Central memory CD8-positive, alpha-beta T cell (primary cell): ENCODE data around the gene DHX58.
A peak's percentile ranks its signal among the peaks of the same experiment; 100 is the strongest.

Experiments used
- ATAC-seq: fragments of 150-1000 bp; cut with Tn5 transposase; replicated peaks from 2 replicates; pipeline ENCODE4 v1.10.0; 2022; ENCODE audit warnings: mild to moderate bottlenecking, moderate FRiP score, moderate number of reproducible peaks; ENCODE audit not compliant: poor library complexity, severe bottlenecking; ENCODE audit errors: extremely low read depth
- DNase-seq, 2 donors: peaks; one replicate each; pipeline ENCODE4 v3.0.0; 2021; ENCODE audit warnings: low spot score in 2 of 2
- H3K27ac Mint-ChIP-seq: one replicate; pipeline ENCODE4 v1.8.0; 2022; ENCODE audit warnings: low read depth, mild to moderate bottlenecking, moderate library complexity, mixed read lengths
- H3K27me3 Mint-ChIP-seq: one replicate; pipeline ENCODE4 v1.8.0; 2022; ENCODE audit warnings: mixed read lengths
- H3K36me3 Mint-ChIP-seq: one replicate; pipeline ENCODE4 v1.8.0; 2022; ENCODE audit warnings: mild to moderate bottlenecking, moderate library complexity, mixed read lengths; ENCODE audit not compliant: insufficient read depth
- H3K4me1 Mint-ChIP-seq: one replicate; pipeline ENCODE4 v1.8.0; 2022; ENCODE audit warnings: mixed read lengths
- H3K4me3 Mint-ChIP-seq: one replicate; pipeline ENCODE4 v1.8.0; 2022; ENCODE audit warnings: mild to moderate bottlenecking, moderate library complexity, mixed read lengths
- H3K9me3 Mint-ChIP-seq: one replicate; pipeline ENCODE4 v1.8.0; 2022; ENCODE audit warnings: mixed read lengths

The DHX58 gene

DNA sequence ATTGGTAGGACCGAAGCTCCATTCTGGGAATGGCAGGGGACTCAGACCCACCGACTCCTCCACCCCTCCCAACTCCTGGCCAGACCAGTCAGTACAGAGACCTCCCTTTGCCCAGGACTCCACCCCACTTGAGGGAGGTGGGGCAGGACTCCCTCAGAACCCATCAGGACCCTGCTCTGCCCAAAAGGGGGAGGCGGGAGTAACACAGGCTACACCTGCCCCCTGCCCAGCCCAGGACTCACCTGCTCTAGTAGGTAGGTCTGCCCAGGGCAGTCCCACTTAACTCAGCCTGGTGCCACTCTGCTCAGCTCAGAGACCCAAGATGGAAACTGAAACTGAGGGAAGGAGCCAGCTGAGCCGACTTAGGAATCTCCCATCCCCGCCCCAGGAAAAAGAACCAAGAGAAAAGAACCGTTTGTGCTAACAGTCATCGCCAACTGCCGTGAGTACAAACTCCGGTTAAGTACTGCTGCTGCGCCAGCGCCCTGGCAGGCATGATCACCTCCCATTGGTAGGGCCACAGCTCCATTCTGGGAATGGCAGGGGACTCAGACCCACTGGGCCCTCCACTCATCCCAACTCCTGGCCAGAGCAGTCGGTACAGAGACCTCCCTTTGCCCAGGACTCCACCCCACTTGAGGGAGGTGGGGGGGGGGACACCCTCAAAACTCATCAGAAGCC, 503 bp downstream of the DHX58 start:
- Mint-ChIP-seq H3K27ac (peak overlapping the region; percentile 97), H3K36me3 (peaks cover 26% of the 10 kb centered on the region), H3K27me3 (no peaks in the 10 kb centered on the region), H3K9me3 (no peaks in the 10 kb centered on the region), H3K4me1 (peaks cover 53% of the 10 kb centered on the region), H3K4me3 (peak overlapping the region; percentile 87)
- DNase-seq (no peak), ATAC-seq (peak; percentile 21)

DNA sequence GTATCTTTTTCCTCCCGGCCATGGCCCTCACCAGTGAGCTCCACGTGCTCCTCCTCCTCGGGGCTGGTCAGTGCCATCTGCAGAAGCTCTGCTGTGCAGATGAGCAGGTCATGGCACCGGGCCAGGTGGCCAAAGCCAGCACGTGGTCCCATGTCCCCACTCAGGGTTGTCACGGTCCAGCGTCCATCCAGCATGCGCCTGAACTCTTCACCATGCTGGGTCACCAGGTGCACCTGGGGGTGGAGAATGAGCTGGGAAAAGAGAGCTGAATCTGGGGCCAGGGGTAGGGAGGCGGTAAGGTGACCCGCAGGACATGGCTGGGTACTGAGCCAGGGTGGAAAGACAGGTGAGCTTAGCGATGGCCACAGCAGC, 1.3 kb downstream of the DHX58 start:
- DNase-seq (no peak), ATAC-seq (no peak)
- Mint-ChIP-seq H3K27ac (peak overlapping the region; percentile 97), H3K9me3 (no peaks in the 10 kb centered on the region), H3K4me1 (peaks cover 46% of the 10 kb centered on the region), H3K36me3 (peaks cover 24% of the 10 kb centered on the region), H3K4me3 (peak overlapping the region; percentile 25), H3K27me3 (no peaks in the 10 kb centered on the region)

DNA sequence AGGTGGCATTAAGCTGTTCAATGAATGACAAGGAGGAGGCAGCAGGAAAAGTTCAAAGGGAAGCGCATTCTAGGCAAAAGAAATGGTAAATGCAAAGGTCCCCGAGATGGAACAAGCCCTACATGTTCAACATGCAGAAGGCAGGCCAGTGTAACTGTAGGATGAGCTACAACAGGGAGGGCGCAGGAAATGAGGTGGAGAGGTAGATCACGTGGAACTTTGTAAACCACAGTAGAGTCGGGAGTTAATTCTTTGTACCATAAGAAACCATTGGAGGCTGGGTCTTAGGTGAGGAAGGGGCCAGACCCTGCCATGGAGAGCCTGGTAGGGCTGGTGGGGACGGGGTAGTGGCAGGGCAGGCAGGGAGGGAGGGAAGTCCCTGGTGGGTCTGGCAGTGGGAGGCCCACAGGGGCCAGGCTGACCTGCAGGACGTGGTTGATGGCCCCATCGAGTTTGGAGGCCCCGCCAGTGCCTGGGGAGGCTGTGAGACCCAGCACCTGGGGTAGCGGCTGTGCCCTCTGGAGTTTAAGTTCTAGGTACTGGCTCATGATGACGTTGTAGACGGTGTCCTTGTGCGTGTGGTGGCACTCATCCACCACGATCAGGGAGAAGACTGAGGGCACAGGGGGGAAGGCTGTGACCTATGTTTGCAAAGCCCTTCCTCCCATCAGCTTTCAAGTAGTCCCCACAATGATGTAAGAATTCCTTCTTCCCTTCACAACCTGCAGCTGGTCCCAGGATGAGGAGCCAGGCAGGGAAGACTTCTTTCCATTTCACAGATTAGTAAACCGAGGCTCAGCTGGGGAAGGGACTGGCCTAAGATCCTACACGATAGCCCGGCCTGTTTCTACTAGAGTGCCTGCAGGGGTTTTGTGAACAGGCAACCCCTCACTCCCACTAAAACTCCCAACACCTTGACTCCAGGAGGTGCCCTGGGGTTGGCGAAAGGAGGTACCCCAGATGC, 1.9 kb downstream of the DHX58 start:
- Mint-ChIP-seq H3K9me3 (no peaks in the 10 kb centered on the region), H3K4me1 (peaks cover 41% of the 10 kb centered on the region), H3K36me3 (peaks cover 24% of the 10 kb centered on the region), H3K4me3 (peak overlapping the region; percentile 25), H3K27me3 (no peaks in the 10 kb centered on the region), H3K27ac (peak overlapping the region; percentile 63)
- DNase-seq (no peak), ATAC-seq (no peak)

DNA sequence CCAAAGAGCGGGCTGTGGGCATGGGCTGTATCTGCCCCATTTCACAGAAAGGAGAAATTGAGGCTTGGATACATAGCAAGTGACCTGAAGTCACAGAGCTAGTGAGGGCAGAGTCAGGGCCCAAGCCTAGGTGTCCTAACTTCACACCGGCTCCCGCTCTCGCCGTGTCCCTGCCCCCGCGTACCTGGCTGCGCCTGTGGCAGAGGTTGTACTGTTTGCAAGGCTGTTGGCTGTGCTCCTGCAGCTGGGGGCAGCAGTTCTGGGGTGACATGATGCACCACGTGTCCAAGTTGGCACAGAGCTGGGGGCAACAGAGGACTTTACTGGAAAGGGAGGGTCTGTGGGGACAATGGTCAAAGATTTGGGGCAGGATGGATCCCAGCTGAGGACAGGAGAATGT, 3.4 kb downstream of the DHX58 start:
- H3K27me3 Mint-ChIP-seq, result no peaks in the 10 kb centered on the region
- H3K4me3 Mint-ChIP-seq, result peak overlapping the region; percentile 55
- no peak overlapping the region for H3K27ac Mint-ChIP-seq
- no peak for ATAC-seq
- no peaks in the 10 kb centered on the region for H3K9me3 Mint-ChIP-seq
- peaks cover 39% of the 10 kb centered on the region for H3K4me1 Mint-ChIP-seq
- no peak for DNase-seq
- H3K36me3 Mint-ChIP-seq, result peaks cover 24% of the 10 kb centered on the region

DNA sequence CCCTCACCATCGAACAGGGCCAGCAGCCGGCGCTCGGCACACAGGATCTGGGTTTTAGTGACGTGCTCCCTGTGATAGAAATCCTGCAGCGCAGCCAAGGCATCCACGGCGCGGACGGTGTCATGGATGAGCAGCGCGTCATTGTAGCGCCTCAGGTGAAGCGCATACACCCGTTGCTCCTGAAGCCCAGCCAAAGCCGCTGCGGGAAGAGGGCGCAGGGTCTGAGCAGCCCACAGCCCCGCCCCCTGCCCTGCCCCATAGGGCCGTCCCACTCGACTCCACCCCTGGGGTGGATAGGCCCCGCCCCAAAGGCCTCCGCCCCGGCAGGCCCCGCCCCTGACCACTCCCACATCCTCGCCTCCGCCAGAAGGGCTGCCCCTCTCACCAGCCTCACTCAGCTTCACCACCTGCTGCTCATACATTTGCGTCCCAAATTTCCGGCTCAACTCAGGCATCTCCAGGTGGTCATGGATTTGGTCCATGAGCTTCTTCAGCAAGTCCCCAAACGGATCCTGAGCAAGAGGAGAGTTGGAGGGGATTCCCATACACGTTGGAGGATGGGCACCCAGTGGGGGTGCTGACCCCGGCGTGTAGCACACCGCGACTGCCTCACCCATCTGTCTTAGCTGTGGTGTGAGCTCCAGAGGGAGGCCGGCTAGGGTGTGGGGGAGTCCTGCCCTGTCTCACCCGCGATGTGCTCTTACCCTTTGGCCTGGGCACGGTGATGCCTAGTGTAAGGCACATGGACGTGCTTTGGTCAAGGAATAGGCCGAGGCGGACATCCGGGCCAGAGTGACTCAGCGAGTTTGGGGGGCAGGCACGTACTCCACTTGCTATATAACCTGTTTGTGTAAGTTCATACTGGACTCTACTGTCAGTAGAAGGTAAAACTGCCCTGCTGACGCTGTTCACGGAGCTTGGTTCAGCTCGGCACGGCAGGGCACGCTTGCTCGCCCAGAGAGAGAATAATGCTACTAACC, 4.6 kb downstream of the DHX58 start:
- Mint-ChIP-seq H3K9me3 (no peaks in the 10 kb centered on the region), H3K27ac (no peak overlapping the region), H3K27me3 (no peaks in the 10 kb centered on the region), H3K4me3 (peak overlapping the region; percentile 25), H3K4me1 (peaks cover 39% of the 10 kb centered on the region), H3K36me3 (peaks cover 24% of the 10 kb centered on the region)
- DNase-seq (peak; percentile 71 to 73), ATAC-seq (peak; percentile 52)

DNA sequence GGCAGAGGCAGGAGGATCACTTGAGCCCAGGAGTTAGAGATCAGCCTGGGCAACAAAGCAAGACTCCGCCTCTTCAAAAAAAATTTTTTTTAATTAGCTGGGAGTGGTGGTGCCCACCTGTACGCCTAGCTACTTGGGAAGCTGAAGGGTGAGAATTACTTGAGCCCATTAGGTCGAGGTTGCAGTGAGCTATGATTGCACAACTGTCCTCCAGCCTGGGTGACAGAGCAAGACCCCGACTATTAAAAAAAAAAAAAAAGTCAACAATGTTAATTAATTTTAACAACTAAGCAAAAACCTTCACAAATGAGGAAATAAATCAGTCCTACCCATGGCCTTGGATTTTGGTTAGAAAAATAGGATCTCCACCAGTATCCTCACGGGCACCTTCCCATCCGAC, 5.4 kb downstream of the DHX58 start:
- Mint-ChIP-seq H3K4me1 (peaks cover 34% of the 10 kb centered on the region), H3K4me3 (no peak overlapping the region), H3K27me3 (no peaks in the 10 kb centered on the region), H3K36me3 (peaks cover 22% of the 10 kb centered on the region), H3K27ac (no peak overlapping the region), H3K9me3 (no peaks in the 10 kb centered on the region)
- DNase-seq (no peak), ATAC-seq (no peak)

DNA sequence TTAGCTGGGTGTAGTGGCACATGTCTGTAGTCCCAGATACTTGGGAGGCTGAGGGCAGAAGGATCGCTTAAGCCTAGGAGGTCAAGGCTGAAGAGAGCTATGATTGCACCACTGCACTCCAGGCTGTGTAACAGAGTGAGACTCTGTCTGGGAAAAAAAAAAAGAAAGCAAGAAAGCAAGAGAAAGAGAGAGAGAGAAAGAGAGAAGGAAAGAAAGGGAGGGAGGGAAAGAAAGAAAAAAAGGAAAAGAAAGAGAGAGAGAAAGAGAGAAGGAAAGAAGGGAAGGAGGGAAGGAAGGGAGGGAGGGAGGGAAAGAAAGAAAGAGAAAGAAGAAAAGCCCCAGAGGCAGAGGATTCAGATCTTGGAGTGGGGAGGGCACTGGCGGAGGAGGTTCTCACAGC, 6.5 kb downstream of the DHX58 start:
- Mint-ChIP-seq H3K4me1 (peaks cover 25% of the 10 kb centered on the region), H3K4me3 (no peak overlapping the region)

DNA sequence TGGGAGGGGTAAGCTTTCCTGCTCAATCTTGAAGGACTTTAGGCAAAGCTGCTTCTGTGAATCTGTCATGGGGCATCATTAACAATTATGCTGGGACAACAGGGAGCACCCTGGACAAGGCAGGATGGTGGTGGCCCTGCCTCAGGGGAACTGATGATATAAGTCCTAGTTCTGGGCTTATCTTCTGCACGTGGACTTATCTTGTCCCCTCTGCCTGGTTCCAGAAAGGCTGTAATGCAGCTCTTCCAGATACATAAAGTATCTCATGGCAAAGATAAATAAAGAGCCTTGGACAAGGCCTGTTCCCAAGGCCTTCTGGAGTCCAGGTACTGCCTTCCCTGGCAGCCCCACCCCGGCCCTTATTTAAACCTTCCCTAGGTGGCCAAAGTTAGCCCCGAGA, 8.2 kb downstream of the DHX58 start:
- DNase-seq (no peak), ATAC-seq (no peak)
- H3K4me3 Mint-ChIP-seq, result no peak overlapping the region
- peaks cover 13% of the 10 kb centered on the region for H3K36me3 Mint-ChIP-seq
- no peak overlapping the region for H3K27ac Mint-ChIP-seq
- no peaks in the 10 kb centered on the region for H3K9me3 Mint-ChIP-seq
- H3K27me3 Mint-ChIP-seq, result no peaks in the 10 kb centered on the region
- peaks cover 15% of the 10 kb centered on the region for H3K4me1 Mint-ChIP-seq

More for the DNA sequence above, 6.5 kb downstream of the DHX58 start:
- peak overlapping the region; percentile 18 for H3K27ac Mint-ChIP-seq
- H3K27me3 Mint-ChIP-seq, result no peaks in the 10 kb centered on the region
- peaks cover 17% of the 10 kb centered on the region for H3K36me3 Mint-ChIP-seq
- DNase-seq (no peak), ATAC-seq (no peak)
- H3K9me3 Mint-ChIP-seq, result no peaks in the 10 kb centered on the region

DNA sequence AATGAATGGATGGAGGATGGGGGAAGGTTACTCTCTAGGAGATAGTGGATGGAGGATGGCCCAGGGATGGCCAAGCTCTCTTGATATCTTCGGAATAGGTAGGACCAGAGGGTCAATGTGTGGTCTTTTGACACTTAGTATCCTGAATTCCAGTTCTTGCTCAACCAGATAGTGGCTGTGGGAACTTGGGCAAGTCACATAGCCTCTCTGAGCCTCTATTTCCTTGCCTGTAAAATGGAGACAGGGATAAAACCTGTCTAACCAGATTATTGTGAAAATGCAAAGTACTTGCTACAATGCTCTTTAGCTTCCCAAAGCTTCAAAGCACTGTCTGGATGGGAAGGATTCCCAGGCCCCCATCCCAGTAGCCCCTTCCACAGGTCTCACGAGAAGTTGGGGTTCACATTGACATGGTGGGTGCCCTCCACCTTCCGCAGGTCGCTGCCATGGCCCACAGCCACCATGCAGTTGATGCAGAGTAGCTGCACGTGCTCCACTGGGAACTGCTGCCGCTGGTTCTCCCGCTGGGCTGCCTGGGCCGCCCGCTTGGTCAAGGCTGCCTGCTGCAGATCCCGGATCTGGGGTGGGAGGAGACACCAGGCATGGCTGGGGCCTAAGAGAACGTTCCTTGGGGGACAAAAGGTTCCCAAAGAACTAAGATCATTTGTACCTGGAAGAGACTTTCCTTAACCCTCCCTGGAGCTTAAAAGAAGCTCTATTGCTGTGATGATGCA, 9.1 kb downstream of the DHX58 start:
- H3K27ac Mint-ChIP-seq, result no peak overlapping the region
- no peaks in the 10 kb centered on the region for H3K9me3 Mint-ChIP-seq
- H3K36me3 Mint-ChIP-seq, result peaks cover 8% of the 10 kb centered on the region
- H3K27me3 Mint-ChIP-seq, result no peaks in the 10 kb centered on the region
- peaks cover 9% of the 10 kb centered on the region for H3K4me1 Mint-ChIP-seq
- no peak for ATAC-seq
- no peak for DNase-seq
- no peak overlapping the region for H3K4me3 Mint-ChIP-seq

DNA sequence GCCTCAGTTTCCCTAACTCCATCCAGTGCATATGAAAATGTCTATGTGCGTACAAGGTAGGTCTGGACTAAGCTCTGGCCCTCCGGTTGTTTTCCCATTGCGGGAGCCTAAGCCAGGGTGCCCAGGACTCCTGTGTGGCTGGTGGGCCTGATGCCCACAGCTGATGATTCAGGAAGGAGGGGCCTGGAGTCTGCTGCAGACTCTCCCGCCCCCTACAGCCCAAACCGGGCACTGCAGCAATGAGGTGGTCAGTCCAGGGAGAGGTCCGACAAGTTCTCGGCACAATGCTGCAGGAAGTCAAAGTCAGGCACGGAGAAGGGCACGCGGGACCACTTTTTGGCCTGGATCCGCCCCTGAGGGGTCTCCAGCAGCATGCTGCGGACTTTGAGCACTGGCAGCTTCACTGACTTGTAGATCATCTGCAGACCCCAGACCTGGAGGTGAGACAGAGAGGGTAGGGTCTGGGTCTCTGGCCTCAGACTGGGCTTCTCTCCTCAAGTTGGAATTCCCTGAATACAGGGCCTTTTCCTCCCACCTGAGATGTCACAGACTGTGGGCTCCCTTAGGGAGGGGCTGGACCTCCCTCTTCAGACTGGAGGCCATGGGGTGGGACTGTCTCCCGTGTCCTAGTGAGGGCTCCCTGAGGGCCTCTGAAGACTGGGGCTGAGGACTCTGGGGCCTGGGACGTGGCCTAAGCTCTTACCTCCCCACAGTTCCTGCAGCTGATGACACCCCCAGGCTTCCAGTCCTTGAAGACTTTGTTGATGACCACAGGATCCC, 10.8 kb downstream of the DHX58 start:
- H3K9me3 Mint-ChIP-seq, result no peaks in the 10 kb centered on the region
- peaks cover 9% of the 10 kb centered on the region for H3K4me1 Mint-ChIP-seq
- peaks cover 15% of the 10 kb centered on the region for H3K27me3 Mint-ChIP-seq
- peaks cover 3% of the 10 kb centered on the region for H3K36me3 Mint-ChIP-seq
- H3K4me3 Mint-ChIP-seq, result no peak overlapping the region
- H3K27ac Mint-ChIP-seq, result no peak overlapping the region
- DNase-seq (peak in 1 of 2 donors; percentile 41), ATAC-seq (no peak)

DNA sequence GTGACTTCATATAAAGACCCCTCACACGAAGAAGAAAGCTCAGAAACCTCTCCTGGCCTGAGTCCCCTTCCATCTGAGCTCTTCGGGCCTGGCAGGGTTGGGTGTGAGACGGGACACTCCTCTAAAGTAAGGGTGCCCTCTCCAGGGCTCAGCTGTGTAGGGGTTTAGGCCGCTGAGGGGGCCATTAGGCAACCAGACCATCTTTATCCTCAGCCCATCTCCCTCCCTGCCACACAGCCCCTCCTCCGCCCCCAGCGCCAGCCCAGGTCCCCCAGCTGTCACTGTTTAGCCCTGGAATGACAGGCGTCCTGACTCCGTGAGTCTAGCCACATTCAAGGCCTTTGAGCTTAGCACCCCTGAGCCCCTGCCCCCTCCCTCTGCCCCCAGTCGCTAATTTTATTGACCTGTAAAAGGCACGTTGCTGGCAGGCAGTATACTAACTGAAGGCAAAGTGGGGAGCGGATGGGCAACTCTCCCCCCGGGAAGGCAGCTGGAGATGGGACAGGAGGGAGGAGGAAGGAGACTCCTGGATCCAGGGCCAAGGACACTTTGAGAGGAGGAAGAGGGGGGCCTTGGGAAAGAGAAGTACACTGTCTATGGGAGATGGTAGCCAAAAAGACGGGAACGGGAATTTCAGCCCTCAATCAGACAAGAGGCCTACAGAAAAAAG, 13.6 kb downstream of the DHX58 start:
- no peak for DNase-seq
- Mint-ChIP-seq H3K4me3 (no peak overlapping the region), H3K27me3 (peaks cover 31% of the 10 kb centered on the region), H3K36me3 (no peaks in the 10 kb centered on the region), H3K4me1 (peaks cover 9% of the 10 kb centered on the region), H3K27ac (no peak overlapping the region), H3K9me3 (no peaks in the 10 kb centered on the region)
- no peak for ATAC-seq
